Measurements from ENCODE around the gene MEA1. TPM values are rescaled to one million over a fixed set of nuclear protein-coding genes. Genes with fewer than 3 reads are reported as not detected.

Gene MEA1
- total RNA-seq, 1 experiment from 2014 or later: 64.8 TPM

DNA sequence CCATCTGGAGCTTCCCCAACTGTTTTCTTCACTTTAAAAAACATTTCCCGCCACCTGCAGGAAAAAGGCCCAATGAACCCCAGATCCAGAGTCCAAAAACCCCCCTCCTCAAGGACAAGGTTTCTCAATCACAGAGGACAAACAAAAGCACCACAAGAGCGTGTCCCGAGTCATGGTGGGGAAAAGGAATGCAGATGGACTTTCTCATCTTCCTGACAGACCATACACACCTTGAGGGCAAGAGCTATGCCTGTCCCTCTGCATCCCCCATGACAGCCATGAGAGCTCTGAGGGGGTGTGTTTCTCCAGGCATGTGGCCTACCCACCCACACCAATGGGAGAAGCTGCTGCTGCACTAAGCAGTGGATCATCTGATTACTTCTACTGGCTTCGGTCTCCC, 43.8 kb downstream of the MEA1 start (continued):
- no peak for TF ChIP-seq EZH2 (IDR thresholded peaks at IDR 0.05)
- TF ChIP-seq EGR1 (IDR thresholded peaks at IDR 0.05; ENCODE audit: low read depth): no peak
- TF ChIP-seq, protein P1, sequence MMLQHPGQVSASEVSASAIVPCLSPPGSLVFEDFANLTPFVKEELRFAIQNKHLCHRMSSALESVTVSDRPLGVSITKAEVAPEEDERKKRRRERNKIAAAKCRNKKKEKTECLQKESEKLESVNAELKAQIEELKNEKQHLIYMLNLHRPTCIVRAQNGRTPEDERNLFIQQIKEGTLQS (IDR thresholded peaks at IDR 0.05): no peak
- no peak for TF ChIP-seq FOSL1 (IDR thresholded peaks at IDR 0.05; ENCODE audit: low read depth)
- TF ChIP-seq, protein P2, sequence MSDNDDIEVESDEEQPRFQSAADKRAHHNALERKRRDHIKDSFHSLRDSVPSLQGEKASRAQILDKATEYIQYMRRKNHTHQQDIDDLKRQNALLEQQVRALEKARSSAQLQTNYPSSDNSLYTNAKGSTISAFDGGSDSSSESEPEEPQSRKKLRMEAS (IDR thresholded peaks at IDR 0.05): no peak
- TF ChIP-seq, protein P3, sequence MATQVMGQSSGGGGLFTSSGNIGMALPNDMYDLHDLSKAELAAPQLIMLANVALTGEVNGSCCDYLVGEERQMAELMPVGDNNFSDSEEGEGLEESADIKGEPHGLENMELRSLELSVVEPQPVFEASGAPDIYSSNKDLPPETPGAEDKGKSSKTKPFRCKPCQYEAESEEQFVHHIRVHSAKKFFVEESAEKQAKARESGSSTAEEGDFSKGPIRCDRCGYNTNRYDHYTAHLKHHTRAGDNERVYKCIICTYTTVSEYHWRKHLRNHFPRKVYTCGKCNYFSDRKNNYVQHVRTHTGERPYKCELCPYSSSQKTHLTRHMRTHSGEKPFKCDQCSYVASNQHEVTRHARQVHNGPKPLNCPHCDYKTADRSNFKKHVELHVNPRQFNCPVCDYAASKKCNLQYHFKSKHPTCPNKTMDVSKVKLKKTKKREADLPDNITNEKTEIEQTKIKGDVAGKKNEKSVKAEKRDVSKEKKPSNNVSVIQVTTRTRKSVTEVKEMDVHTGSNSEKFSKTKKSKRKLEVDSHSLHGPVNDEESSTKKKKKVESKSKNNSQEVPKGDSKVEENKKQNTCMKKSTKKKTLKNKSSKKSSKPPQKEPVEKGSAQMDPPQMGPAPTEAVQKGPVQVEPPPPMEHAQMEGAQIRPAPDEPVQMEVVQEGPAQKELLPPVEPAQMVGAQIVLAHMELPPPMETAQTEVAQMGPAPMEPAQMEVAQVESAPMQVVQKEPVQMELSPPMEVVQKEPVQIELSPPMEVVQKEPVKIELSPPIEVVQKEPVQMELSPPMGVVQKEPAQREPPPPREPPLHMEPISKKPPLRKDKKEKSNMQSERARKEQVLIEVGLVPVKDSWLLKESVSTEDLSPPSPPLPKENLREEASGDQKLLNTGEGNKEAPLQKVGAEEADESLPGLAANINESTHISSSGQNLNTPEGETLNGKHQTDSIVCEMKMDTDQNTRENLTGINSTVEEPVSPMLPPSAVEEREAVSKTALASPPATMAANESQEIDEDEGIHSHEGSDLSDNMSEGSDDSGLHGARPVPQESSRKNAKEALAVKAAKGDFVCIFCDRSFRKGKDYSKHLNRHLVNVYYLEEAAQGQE (IDR thresholded peaks at IDR 0.05; ENCODE audit: low read depth): no peak
- no peak for TF ChIP-seq CEBPB (IDR thresholded peaks at IDR 0.05; ENCODE audit: low read depth)

- ChIA-PET POLR2A (no interaction called here), CTCF (no interaction called here)
- ATAC-seq: no peak
- TF ChIP-seq EZH2 (IDR thresholded peaks at IDR 0.05) (no peak), EZH2phosphoT487 (IDR thresholded peaks at IDR 0.05; ENCODE audit: borderline replicate concordance) (no peak), CEBPB (IDR thresholded peaks at IDR 0.05; ENCODE audit: low read depth) (no peak), SP1 (IDR thresholded peaks at IDR 0.05; ENCODE audit: low read depth) (no peak), EGR1 (IDR thresholded peaks at IDR 0.05; ENCODE audit: low read depth) (no peak), SRF (IDR thresholded peaks at IDR 0.05; ENCODE audit: low read depth) (no peak), CTCF (IDR thresholded peaks at IDR 0.05 in 2 of 3, conservative IDR thresholded peaks at IDR 0.05 in 1 of 3; ENCODE audit: borderline replicate concordance in 1 of 3, insufficient read depth in 1 of 3, low read depth in 2 of 3, low read length in 2 of 3) (no peak), ELF1 (IDR thresholded peaks at IDR 0.05; ENCODE audit: borderline replicate concordance, low read depth) (no peak), ZFX (IDR thresholded peaks at IDR 0.05) (no peak), TCF7L2 (IDR thresholded peaks at IDR 0.05; ENCODE audit: borderline replicate concordance, extremely low read depth, insufficient read depth, insufficient read length) (no peak), ZNF274 (IDR thresholded peaks at IDR 0.05; ENCODE audit: low read depth, low read length) (no peak), POLR2A (IDR thresholded peaks at IDR 0.05; ENCODE audit: borderline replicate concordance, extremely low read depth, insufficient read depth, insufficient read length) (no peak)
- TF ChIP-seq, protein P2 (IDR thresholded peaks at IDR 0.05): no peak
- TF ChIP-seq, protein P3 (IDR thresholded peaks at IDR 0.05; ENCODE audit: low read depth): no peak
These were observed 44.3 kb downstream of the MEA1 start for GRCh38 chr6:42969431-42969830.

More at GRCh38 chr6:42969431-42969830, 44.3 kb downstream of the MEA1 start:
- Histone ChIP-seq H3K27ac (ENCODE audit: low read depth, low read length) (no peak overlapping the region), H3K36me3 (ENCODE audit: control insufficient read depth in 1 of 2, insufficient read depth in 2 of 2, low read length in 2 of 2) (peaks cover 0 to 3% of the 10 kb centered on the region in 2 experiments; a peak in 2 of 4 replicates), H4K20me1 (ENCODE audit: insufficient read depth) (no peaks in the 10 kb centered on the region), H3K4me2 (ENCODE audit: low read length) (no peak overlapping the region), H3K9ac (ENCODE audit: low read length) (no peak overlapping the region), H3K9me3 (ENCODE audit: control insufficient read depth in 1 of 2, insufficient read depth in 1 of 2, low read depth in 1 of 2, low read length in 2 of 2) (no peaks in the 10 kb centered on the region), H3K27me3 (ENCODE audit: insufficient read depth, low read length) (no peaks in the 10 kb centered on the region), H2AFZ (ENCODE audit: low read depth, low read length, poor library complexity, severe bottlenecking) (no peak overlapping the region), H3K4me3 (replicated peaks in 1 of 2; ENCODE audit: low read depth in 1 of 2, low read length in 2 of 2) (no peak overlapping the region), H3K4me1 (ENCODE audit: control insufficient read depth in 1 of 2, insufficient read depth in 2 of 2, low read length in 2 of 2) (peaks cover 15 to 27% of the 10 kb centered on the region in 2 experiments), H3K79me2 (ENCODE audit: insufficient read depth, low read length) (no peaks in the 10 kb centered on the region), H3K9me2 (ENCODE audit: insufficient read depth) (no peaks in the 10 kb centered on the region)
- no peak for DNase-seq (ENCODE audit: low read depth, low spot score)
- intact Hi-C loops (cut with micrococcal nuclease): no loop called here
- no TSS peak for BruUV-seq (replicated peaks)
- RAD21 ChIA-PET (ENCODE audit: low non-redundant PET in 1 of 2, low total read pairs in 2 of 2, uncharacterized antibody in 2 of 2, unreplicated experiment in 2 of 2): no interaction called here
